Measurements from ENCODE around the gene PPIA.

- TF ChIP-seq, protein P1, sequence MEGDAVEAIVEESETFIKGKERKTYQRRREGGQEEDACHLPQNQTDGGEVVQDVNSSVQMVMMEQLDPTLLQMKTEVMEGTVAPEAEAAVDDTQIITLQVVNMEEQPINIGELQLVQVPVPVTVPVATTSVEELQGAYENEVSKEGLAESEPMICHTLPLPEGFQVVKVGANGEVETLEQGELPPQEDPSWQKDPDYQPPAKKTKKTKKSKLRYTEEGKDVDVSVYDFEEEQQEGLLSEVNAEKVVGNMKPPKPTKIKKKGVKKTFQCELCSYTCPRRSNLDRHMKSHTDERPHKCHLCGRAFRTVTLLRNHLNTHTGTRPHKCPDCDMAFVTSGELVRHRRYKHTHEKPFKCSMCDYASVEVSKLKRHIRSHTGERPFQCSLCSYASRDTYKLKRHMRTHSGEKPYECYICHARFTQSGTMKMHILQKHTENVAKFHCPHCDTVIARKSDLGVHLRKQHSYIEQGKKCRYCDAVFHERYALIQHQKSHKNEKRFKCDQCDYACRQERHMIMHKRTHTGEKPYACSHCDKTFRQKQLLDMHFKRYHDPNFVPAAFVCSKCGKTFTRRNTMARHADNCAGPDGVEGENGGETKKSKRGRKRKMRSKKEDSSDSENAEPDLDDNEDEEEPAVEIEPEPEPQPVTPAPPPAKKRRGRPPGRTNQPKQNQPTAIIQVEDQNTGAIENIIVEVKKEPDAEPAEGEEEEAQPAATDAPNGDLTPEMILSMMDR (IDR thresholded peaks at IDR 0.05; ENCODE audit: borderline replicate concordance, extremely low read depth, low read length, poor library complexity, severe bottlenecking) = no peak
- no peak for TF ChIP-seq EZH2 (IDR thresholded peaks at IDR 0.05; ENCODE audit: borderline replicate concordance, low read depth, low read length, severe bottlenecking)
Observed at GRCh38 chr7:44748045-44748947, 48.2 kb upstream of the PPIA start, which contains the start of gene ZMIZ2.
